Left lobe of liver (tissue), 2 donors: Measurements from ENCODE around the gene RNF121. TPM values are rescaled to one million over a fixed set of nuclear protein-coding genes. Genes with fewer than 3 reads are reported as not detected.

Experiments used
- ATAC-seq: fragments of 200-7000 bp; cut with Tn5 transposase; one replicate; pipeline ENCODE4 v1.9.1; 2020; ENCODE audit warnings: mild to moderate bottlenecking, moderate library complexity
- DNase-seq: peaks from one replicate; pipeline ENCODE4 v3.0.0-alpha.2; 2020; ENCODE audit warnings: low spot score
- total RNA-seq: library from RNA; stranded (reverse); gene quantifications from one replicate; pipeline ENCODE4 v1.2.1, GENCODE V29; 2021
- donor health status: DM: no; HTN: no; CAD: no; lungs with moderate emphysema.
- donor health status: DM: no; HTN: yes; CAD: no.

Gene RNF121
- total RNA-seq, 1 donor from 2014 or later, result 18.5 TPM

- no peak for DNase-seq
- ATAC-seq, result no peak
Measured at GRCh38 chr11:72003776-72004171, 74.9 kb downstream of the RNF121 start.

- DNase-seq, result no peak
- no peak for ATAC-seq
Measured at GRCh38 chr11:72004515-72005346, 75.9 kb downstream of the RNF121 start.

GRCh38 chr11:72005347-72006260 lies 76.8 kb downstream of the RNF121 start:
- DNase-seq, result no peak
- ATAC-seq, result no peak

GRCh38 chr11:72006309-72007088 lies 77.7 kb downstream of the RNF121 start:
- no peak for DNase-seq
- no peak for ATAC-seq

GRCh38 chr11:72007089-72007476 lies 78.2 kb downstream of the RNF121 start:
- ATAC-seq, result no peak

GRCh38 chr11:72007587-72007986 lies 78.7 kb downstream of the RNF121 start:
- DNase-seq (no peak), ATAC-seq (no peak)

More at GRCh38 chr11:72007089-72007476, 78.2 kb downstream of the RNF121 start:
- no peak for DNase-seq

GRCh38 chr11:72008728-72009127 lies 79.9 kb downstream of the RNF121 start:
- ATAC-seq (no peak), DNase-seq (no peak)

GRCh38 chr11:72009156-72009555 lies 80.3 kb downstream of the RNF121 start:
- ATAC-seq, result no peak

GRCh38 chr11:72010529-72011233 lies 81.8 kb downstream of the RNF121 start:
- DNase-seq (no peak), ATAC-seq (no peak)

More at GRCh38 chr11:72009156-72009555, 80.3 kb downstream of the RNF121 start:
- no peak for DNase-seq

- ATAC-seq, result peak; percentile 11
Measured at GRCh38 chr11:72012091-72012630, 83.3 kb downstream of the RNF121 start.

GRCh38 chr11:72012897-72013721 lies 84.3 kb downstream of the RNF121 start:
- ATAC-seq (peak; percentile 74), DNase-seq (peak; percentile 66)

More at GRCh38 chr11:72012091-72012630, 83.3 kb downstream of the RNF121 start:
- DNase-seq, result no peak

- ATAC-seq, result no peak
- no peak for DNase-seq
Measured at GRCh38 chr11:72013765-72014711, 85.2 kb downstream of the RNF121 start.

GRCh38 chr11:72014761-72015320 lies 86.0 kb downstream of the RNF121 start:
- ATAC-seq, result no peak
- no peak for DNase-seq

- ATAC-seq (peak; percentile 15), DNase-seq (no peak)
Measured at GRCh38 chr11:72015511-72016061, 86.7 kb downstream of the RNF121 start.

- DNase-seq (no peak), ATAC-seq (no peak)
Measured at GRCh38 chr11:72018171-72018570, 89.3 kb downstream of the RNF121 start.

- DNase-seq (no peak), ATAC-seq (no peak)
Measured at GRCh38 chr11:72023335-72023734, 94.5 kb downstream of the RNF121 start.

- DNase-seq (no peak), ATAC-seq (no peak)
Measured at GRCh38 chr11:72024069-72024754, 95.4 kb downstream of the RNF121 start.
